Fibroblast of peridontal ligament (primary cell): ENCODE results near the gene TAGLN.
"Not testable (repeated sequence)": the region's sequence is repeated elsewhere in the genome, so short reads cannot be mapped to it uniquely, and the experiment has no call there.

Experiments used
- DNase-seq: peaks from one replicate; pipeline ENCODE4 v3.0.0-alpha.2; 2010; ENCODE audit errors: extremely low read depth

The TAGLN gene

DNA sequence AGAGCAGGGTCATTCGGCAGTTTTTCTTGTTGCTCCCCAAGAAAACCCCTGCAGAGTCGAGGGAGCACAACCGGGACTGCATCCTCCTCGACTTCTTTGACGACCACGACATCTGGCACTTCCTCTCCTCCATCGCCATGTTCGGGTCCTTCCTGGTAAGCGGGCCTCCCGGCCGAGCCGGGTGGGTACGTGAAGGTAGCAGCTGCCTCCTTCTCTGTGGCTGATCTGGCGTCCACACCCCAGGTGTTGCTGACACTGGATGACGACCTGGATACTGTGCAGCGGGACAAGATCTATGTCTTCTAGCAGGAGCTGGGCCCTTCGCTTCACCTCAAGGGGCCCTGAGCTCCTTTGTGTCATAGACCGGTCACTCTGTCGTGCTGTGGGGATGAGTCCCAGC, 3.4 kb upstream of the TAGLN start:
- no peak for DNase-seq

DNA sequence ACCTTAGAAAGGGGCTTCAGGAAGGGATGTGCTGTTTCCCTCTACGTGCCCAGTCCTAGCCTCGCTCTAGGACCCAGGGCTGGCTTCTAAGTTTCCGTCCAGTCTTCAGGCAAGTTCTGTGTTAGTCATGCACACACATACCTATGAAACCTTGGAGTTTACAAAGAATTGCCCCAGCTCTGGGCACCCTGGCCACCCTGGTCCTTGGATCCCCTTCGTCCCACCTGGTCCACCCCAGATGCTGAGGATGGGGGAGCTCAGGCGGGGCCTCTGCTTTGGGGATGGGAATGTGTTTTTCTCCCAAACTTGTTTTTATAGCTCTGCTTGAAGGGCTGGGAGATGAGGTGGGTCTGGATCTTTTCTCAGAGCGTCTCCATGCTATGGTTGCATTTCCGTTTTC, 2.2 kb upstream of the TAGLN start:
- no peak for DNase-seq

DNA sequence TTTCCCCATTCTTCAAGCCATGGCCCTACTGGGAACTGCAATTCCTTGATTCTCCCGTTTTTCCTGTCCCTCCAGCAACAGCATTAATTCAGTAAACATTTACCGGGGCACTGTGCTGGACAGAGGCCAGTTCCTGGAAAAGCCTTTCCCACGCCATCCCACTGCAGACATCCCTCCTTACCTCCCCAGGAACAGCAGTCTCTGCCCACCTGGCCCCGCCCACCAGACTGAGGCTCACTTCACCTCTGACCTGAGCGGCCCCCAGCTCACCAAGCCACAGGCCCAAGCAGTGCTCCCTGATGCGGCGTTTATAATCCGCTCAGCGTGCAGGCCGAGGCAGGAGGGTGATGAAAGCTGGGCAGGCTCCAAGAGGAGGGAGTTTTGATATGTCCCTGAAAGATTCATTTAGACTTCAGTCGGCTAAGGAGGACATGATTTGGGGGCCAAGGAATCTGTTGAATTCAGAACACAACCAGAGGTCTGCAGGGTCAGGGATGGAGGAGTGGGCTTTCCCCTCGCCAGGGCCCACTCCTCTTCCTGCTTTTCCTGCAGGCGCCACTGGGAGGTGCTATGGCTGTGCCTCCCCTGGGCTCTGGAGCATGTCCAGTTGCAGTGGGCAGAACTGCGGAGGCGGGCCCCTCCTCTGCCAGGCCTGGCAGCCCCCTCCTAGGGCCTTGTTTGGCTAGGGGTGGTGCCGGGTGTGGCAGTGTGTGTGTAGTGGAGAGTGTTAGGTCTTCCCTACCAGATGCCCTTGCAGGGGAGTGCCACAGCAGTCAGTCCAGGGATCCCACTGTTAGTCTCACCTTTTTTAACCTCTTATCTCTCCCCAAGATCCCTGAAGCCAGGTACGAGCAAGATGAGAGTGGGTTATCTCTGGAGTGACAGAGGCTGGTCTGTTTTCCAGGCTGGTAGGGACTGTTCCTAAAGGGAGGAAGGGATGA, 1.4 kb upstream of the TAGLN start:
- no peak for DNase-seq

DNA sequence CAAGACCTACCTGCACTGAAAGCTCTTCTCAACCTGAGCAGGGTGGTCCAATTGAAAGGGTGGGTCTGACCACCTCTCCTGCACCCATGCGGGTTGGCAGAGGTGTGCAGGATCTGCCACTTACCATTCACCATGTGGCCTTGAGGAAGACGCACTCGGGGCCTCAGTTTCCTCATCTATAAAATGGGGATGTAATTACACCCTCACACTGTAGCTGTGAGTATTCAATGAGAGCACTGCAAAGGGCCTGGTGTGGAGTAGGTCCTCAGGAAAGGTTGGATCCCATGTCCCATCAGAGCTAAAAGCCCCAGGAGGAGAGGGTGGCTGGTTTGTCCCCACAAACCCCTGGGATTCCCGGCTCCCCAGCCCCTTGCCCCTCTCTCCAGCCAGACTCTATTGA, 557 bp upstream of the TAGLN start:
- DNase-seq: no peak

DNA sequence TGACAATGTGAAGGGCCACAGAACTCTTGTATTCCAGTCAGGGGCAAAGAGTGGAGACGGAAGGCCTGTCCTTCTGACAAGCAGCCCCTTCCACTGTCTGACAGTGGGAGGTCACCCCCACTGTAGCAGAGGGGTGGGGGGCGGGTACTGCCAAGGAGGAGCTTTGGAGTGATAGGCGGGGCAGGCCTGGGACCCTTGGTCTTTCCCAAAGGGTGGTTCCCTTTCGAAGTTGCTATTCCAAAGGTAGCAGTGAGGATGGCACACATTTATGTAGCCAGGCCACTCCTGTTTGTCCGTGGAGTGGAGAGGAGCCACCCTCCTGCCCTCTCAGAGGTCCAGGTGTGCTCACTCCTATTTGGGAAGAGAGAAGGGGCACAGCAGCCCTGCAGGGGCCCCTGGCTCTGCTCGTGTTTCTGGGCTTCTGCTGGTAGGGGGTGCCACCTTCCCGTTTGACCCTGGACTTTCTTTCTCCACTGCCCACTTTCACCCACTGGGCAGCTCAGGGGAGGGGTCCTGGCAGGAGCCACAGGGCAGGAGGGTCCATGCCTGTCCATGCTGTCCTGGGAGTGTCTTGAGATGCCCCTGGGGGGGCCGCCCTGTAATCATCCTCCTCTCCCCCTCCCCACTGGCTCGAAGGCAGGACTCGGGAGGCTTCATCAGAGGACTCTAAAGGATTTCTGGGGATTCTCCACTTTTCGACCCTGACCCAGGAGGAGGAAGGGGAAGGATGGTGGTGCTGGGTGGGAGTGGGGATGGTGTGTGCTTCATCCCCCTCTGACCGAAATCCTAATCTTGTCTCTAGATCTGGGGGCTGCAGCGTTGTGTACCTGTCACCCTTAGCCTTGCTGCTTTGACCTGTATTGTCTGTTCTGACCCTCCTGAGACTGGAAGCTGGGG, 994 bp downstream of the TAGLN start:
- peak; percentile 24 for DNase-seq

DNA sequence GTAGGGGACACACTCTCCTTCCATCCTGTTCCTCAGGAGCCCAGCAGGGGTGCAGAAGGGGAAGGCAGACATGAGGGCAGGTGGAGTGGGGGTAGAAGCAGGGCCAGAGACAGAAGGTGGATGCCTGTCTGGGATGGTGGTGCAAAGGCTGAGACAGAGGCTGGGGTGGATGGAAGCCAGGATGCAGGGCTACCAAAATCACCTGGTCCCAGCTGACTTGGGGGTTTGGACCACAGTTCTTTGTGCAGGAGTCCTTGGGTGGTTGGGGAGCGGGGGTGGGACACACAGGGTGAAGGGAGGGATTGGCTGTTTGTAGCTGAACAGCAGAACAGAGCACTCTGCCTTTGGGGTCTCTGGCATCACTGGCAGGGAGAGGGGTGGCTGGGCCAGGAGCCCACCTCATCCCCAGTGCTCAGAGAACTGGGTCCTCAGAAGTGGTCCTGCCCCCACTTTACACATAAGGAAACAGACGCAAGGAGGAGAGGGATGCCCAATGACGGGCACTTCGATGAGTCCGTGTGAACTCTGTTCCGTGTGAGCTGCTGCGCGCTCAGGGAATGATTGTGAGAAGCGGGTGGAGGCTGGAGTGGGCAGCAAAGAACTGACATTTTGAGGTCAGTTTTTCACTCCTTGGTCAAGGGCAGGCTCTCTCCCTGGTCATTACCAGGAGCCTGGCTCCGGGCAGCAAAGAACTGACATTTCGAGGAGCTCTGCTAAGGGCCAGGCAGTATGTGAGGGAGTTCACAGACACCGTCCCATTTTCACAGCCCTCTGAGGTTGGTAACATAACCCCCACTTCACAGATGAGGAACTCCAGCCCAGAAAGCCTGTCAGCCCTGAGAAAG, 1.9 kb downstream of the TAGLN start:
- peak; percentile 45 for DNase-seq

DNA sequence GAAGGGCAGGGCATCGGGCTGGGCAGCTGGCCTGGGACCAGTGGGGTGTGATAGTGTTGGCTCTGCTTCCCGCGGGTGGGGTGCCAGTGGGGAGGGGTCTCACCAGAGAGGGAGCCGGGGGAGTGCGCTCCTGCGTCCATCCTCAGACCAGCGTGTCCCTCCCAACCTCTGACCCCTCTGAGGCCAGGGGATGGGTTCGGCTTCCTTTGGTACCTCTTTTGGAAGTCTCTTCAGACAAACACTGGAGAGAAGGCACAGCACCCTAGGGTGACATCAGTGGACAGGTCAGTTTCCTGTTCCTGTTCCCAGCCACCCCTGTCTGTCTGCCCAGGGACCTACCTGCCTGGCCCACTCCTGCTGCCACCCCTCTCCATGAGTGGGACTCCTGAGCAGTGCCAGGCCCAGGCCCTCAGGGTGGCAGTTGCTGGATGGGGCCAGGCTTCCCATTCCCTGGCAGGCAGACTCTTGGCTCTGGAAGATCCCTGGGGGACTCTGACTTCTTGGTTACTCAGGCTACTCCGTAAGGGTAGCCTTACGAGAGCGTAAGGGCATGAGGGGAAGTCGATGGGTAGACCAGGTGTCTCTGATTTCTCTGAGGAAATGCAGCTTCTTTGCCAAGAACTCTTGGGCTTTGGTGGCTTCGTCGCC, 2.6 kb downstream of the TAGLN start:
- peak; percentile 52 for DNase-seq

DNA sequence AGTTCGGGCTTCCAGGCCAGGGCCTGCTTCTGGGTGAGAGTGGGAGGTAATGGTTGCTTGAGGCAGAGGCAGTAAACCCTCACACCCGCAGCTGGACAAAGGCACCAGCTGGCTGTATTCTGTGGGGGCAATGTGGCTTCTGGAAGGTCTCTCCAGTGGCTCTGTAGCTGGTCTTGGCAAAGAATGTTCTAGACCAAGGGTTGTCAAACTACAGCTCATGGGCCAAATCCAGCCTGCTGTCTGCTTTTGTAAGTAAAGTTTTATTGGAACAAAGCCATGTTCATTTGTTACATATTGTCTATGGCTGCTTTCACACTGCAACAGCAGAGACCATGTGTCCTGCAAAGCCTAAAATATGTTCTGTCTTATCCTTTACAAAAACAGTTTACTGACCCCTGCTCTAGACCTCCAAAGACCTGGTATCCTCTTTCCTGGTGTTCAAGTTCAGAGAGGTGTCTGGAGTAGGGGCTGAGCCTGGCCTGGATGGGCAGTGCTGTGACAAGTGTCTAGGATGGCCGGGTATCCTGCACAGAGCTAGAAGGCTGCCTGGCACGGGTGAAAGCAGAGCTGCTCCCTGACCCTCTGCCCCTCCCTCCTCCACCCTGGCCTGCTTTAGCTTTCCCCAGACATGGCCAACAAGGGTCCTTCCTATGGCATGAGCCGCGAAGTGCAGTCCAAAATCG, 3.4 kb downstream of the TAGLN start:
- peak; percentile 35 for DNase-seq

DNA sequence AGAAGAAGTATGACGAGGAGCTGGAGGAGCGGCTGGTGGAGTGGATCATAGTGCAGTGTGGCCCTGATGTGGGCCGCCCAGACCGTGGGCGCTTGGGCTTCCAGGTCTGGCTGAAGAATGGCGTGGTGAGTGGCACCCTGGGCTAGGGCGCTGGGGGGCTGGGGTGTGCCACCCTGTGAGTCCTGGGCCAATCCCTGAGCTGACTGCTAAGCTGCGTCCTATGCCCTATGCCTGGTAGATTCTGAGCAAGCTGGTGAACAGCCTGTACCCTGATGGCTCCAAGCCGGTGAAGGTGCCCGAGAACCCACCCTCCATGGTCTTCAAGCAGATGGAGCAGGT, 3.9 kb downstream of the TAGLN start:
- no peak for DNase-seq

DNA sequence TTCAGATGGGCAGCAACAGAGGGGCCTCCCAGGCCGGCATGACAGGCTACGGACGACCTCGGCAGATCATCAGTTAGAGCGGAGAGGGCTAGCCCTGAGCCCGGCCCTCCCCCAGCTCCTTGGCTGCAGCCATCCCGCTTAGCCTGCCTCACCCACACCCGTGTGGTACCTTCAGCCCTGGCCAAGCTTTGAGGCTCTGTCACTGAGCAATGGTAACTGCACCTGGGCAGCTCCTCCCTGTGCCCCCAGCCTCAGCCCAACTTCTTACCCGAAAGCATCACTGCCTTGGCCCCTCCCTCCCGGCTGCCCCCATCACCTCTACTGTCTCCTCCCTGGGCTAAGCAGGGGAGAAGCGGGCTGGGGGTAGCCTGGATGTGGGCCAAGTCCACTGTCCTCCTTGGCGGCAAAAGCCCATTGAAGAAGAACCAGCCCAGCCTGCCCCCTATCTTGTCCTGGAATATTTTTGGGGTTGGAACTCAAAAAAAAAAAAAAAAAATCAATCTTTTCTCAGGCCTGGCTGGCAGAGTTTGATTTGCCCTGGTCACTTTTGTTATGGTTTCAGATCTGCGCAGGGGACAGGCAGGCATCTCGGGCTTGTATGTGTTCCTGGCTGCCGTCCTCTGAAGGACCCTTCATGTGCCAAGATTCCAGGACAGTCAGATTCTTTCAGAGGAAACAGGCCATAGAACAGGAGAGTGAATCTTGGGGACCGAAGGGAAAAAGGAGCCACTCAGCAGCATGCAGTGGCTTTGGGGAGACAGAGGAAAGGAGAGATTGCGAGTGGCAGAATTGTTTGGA, 5.3 kb downstream of the TAGLN start:
- no peak for DNase-seq

DNA sequence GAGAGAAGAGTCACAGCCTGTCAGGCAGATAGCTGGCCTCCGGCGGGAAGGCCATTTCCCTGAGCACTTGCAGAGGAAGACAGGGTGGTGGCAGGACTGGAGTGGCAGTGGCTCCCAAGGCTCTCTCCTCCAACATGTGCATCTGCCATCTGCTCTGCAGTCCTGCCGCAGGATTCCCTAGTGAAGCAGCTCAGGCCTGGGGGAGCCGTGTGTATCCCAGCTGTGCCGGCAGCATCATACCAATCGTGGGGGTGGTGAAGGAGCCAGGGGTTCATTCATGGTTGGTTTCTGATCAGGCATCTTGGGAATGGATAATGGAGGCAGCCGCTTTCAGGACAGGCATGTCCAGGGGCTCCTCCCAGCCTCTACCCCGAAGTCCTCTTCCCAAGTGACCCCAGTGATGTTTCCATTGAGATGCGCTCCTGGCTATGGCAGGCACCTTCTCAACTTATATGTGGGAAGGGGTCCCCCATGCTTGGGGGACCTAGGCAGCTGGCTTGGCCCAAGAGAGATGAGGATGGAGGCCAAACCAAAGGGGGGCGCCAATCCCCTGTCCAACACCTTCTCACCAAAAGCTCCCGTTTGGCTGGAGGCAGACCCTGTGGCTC, 6.1 kb downstream of the TAGLN start:
- peak; percentile 11 for DNase-seq

DNA sequence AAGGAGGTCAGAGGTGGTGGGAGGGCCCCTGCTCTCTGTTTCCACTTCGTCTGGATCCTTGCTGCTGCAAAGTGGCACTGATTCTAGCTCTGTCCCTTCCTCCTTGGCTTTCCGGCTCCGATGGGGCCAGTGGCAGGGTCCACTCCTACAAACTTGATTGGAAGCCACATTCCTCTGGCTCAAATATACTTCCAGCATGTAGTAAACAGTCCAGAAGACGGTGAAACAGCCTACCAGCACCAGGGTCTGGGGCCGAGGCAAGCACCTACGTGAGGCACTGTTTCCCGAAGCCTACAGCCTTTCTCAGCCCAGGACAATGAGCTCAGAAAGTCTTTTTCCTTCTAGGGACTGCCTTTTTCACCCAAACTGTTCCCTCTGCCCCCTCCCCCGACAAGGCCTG, 6.9 kb downstream of the TAGLN start:
- DNase-seq: not testable (repeated sequence)

DNA sequence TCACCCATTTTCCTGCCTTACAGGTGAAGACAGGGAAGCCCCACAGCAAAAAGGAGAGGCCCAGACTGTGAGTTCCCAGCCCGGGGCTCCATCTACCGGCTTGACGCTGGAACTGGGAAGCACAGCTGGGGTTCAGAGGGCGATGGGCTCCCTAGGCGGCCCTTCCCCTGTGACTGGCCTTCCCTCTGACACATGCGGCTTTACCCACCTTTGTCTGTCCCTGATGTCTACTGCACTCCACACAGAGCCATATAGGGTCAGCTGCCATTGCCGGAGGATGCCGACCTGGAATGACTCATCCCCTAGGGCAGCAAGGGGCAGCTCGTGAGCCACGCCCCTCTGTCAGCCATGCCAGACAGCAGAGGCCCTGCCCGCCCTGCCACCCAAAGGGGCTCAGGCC, 7.7 kb downstream of the TAGLN start:
- not testable (repeated sequence) for DNase-seq

DNA sequence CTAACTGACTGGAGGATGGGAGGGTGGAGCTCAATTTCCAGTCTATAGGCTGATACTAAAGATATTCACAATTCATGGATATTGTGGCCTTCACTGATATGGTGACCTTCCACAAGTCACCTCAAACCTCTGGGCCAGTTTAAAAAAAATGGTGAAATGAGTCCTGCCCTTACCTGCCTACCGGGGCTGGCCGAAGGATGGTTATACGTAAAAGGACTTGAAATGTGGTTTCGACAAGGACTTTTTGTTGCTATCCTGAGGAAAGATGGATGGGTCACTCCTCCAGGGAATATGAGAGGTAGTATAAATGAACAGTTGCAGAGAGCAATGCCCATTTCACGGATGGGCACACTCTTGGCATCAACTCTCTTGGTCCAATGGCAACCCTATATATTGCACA, 8.3 kb downstream of the TAGLN start:
- not testable (repeated sequence) for DNase-seq

DNA sequence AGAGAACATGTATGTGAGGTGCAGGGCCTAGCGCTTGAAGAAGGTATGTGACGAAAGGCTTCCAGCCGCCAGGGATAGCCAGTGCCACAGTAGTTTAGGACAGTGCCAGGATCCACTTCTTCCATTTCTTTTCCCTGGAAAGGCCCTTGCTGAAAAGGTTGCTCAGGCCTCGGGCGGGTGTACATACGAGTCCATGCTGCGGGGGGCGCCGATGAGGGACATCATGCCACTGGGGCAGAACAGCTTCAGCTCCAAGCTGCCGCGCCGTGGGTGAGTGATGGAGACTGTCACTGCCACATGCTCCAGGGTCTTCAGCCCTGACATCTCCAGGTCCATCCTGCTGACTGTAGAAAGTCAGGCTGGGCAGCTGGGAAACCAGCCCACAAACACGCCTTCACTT, 9.5 kb downstream of the TAGLN start:
- DNase-seq: not testable (repeated sequence)

DNA sequence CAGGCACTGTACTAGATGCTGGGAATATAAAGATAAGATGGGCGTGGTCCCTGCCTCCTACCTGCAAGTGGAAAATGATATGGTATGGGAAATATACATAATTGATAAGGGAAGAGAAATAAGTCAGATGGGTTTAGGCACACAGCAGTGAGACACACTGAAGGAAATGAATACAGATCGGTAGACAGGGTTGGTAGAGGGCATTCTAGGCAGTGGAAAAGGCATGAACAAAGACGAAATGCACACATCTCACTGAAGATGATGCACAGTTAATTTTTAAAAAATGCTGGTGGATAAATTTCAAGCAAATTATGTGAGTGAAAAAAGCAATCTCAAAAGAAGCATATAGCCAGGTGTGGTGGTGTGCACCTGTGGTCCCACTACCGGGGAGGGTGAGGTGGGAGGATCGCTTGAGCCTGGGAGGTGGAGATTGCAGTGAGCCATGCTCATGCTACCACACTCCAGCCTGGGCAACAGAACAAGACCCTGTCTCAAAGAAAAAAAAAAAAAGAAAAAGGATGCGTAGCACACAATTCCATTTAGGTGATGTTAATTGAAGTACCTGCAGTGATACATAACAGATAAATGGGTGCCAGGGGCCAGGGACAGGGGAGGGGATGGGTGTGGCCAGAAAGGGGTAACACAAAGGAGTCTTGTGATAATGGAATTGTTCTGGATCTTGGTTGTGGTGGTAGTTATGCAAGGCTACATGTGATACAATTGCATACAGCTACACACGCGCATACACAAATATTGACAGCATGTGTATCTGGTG, 10.4 kb downstream of the TAGLN start:
- peak; percentile 47 for DNase-seq

DNA sequence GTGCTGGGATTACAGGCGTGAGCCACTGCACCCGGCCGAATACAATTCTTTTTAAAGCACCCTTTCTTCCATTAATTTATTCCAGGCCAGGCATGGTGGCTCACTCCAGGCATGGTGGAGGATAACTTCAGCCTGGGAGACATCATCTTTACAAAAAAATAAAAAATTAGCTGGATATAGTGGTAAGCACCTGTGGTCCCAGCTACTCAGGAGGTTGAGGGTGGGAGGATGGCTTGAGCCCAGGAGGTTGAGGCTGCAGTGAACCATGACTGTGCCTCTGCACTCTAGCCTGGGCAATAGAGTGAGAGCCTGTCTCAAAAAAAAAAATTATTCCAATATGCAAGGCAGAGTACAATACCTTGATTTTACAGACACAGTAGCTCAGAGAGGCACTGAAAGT, 11.4 kb downstream of the TAGLN start:
- DNase-seq: no peak

DNA sequence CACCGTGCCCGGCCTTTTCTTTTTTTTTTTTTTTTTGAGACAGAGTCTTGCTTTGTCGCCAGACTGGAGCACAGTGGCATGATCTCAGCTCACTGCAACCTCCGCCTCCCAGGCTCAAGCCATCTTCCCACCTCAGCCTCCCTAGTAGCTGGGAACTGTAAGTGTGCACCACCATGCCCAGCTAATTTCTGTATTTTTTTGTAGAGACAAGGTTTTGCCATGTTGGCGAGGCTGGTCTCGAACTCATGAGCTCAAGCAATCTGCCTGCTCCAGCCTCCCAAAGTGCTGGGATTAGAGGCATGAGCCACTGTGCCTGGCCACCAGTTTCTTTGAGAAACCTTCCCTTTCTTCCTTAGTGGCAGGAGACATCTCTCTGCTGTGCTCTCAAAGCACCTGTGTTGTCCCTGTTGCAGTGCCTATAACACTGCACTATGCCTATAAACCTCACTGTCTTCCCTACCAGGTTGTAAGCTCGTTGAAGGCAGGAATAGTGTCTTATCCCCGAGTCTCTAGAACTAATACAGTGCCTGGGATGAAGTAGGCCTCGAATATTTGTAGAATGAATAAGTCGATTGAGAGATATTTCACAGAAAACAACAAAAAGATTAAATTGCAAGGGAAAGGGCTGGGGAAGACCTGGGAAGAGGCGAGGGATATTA, 13.7 kb downstream of the TAGLN start:
- DNase-seq: no peak
